NCI-H1417 (cell line): ENCODE data around the gene TK2.

Source experiments
- DNase-seq, 3 experiments: peaks; one replicate each; lab custom pipeline; 2025; lab: John Stamatoyannopoulos, UW

The TK2 gene

DNA sequence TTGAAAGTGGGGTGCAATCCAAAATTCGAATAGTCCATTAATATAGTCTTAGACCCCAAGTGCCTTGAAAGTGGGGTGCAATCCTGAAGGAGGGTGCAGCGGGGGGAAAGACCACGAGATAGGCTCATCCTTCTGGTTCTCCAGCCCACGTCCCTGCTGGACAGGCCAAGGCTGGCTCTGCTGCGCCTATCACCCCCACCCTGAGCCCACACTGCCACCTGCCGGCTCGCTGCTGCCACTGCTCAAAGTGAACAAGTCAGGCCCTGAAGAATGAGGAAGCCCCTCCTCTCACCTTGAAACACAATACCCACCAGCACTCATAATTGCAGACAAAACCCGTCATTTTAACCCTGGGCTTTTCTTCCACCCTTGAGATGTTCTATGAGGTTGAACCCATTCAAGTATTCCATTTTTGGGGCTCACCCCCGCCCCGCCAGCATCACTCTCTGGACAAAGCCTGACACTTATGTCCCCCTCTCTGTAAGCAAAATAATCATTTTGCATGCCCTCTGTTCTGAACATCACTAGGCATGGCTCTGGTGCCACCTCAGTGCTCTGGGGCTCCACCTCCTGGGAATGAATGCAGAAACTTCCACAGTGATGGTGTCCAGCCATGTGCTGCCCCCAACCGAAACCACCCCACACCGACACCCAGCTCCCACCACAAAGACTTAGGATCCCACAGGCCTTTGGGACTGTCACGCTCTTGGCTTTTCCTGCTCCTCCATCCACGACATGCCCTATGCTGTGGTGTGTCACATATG lies 66.1 kb downstream of the TK2 start:
- peak; percentile 28 to 74 (median 43) for DNase-seq

DNA sequence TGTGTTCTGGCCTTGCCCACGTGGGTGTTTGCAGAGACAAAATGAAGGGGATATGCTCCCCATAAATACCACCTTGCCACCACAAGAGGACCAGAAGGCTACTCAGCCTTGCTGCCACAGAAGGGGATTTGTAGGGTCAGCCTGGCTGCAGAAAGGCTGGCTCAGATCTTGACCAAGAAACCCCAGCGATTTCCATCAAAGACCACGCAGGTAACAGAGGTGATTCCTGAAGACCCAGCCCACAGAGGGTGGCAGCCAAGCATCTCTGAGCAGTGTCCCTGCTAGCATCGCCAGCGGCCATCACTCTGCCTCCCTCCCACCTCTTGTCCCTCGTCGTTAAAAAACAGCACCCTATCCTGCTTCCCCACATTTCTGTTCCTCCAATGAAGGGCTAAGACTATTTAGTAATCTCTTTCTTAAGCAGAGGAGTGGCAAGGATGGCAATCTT lies 68.0 kb downstream of the TK2 start:
- no peak for DNase-seq

DNA sequence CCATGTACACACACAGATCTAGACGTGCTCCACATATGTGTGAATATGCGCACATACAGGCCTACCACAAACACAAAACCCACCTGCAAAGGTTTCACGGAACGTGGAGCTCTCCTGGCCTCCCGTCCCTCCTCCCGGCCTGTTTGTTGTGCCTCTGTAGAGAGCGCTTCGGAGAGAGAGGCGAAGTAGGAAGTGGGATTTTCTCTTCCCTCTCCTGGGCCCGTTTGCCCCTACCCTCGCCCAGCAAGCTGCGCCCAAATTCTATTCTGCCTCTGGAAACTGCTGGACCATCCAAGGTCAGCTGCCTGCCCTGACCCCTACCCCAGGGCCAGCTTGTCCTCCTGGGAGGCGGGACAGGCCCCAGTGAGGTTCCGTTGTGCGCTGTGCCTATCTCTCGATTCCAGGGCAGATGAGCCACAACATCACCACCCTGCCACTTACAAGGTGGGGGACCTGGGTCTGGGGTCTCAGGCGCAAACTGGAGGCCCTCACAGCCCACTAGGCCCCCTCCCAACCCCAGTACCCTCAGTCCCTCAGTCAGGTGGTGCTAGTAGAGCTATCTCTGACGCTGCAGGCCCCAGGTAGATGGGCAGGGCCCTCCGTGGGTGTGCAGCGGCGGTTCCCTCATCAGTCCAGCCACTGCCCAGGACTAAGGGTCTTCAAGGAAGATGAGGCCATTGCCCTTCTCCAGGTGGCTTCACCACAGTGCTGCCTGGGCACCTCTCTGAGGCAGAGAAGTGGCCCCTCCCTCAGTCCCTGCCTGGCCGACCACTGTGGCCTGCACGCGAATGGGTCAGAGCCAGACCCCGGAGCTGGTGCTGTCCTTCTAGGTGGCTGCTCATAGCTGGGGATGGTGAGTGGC lies 68.6 kb downstream of the TK2 start:
- DNase-seq: no peak

- no peak for DNase-seq
These were observed 69.4 kb downstream of the TK2 start for GRCh38 chr16:66480265-66481080.

DNA sequence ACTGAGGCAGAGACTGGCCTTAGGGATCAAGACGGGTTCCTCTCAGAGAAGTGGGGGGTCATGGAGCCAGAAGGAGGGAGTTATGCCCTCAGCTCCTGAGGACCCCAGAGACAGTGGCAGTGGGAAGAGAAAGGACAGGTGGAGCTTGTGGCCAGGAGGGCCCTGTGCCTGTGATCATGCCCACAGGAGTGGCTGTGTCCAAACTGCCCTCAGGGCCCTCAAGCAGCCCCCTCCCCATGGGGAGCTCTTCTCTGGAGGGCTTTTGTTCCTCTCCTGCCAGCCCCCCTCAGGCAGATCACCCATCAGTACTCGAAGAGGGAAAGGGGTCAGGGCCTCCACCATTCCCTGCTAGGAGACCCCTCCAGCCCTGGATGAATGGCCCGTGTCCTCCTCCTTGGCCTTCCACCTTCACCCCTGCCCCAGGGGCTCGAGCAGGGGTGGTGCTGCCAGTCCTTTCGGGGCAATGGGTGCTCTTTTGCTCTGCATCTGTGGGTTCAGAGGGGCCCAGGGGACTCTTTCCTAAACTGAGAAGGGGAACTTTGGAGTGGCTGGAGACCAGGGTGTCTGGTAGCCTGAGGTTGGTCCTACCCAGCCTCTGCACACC lies 70.2 kb downstream of the TK2 start:
- DNase-seq: no peak

DNA sequence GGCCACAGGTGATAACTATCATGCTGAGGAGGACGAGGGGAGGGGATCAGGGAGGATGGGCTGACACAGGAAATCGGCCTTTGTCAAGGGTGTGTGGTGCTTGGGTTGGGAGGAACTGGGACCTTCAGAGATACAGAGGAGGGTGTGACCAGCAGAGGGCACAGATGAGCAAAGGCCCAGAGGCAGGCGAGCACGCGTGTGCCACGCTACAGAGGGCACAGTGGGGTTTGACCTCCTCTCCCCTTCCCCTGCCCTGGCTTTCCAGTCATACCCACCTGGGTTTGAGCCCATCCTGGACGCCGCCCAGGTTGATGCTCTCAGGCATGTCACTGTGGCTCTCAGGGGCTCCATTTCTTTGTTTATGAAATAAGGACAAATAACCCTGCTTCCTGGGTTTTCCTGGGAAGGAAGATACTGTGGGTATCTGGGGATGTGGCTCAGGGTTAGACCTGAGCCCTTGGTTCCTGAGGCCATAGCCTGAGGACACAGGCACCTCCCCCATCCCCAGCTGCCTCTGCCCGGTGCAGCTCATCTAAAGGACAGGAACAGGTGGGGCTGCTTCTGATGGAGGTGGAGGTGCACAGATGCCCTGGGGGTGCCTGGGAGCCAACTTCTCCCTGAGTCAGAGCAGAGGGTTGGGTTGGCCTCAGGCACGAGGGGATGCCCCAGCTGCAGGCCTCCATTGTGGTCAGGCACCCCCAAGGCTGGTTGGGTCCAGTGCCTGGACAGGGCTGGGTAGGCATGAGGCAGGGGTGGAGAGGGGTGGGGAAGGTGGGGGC lies 71.0 kb downstream of the TK2 start:
- peak in 2 of 3 experiments; percentile 1 to 29 for DNase-seq

DNA sequence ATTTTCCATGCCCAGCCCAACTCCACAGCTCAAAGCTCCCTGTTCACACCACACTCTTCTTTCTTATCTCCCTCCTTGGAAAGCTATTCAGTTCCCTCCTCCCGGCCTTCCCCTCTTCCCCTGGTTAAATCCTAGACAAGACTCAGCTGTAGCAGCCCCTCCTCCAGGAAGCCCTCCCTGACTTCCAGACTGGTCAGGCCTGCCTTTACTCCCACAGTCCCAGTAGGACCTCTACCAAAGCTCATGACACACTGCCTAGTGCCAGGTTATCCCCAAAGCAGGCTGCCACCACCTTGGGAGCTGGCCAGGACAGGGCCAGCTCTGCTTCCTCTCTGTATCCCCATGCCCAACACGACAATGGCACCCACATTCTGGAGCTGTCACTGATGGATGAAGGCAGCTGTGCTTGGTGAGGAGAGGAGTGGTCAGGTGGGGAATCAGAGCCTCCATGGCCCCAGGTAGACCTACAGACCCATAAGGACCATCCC lies 72.8 kb downstream of the TK2 start:
- no peak for DNase-seq

GRCh38 chr16:66476328-66477027 lies 73.4 kb downstream of the TK2 start:
- DNase-seq: peak in 2 of 3 experiments; percentile 2 to 5

- DNase-seq: no peak
These were observed 74.7 kb downstream of the TK2 start for GRCh38 chr16:66475232-66475631.

GRCh38 chr16:66474750-66475199 lies 75.1 kb downstream of the TK2 start:
- peak; percentile 11 to 43 (median 22) for DNase-seq

GRCh38 chr16:66473654-66474519 lies 76.0 kb downstream of the TK2 start:
- DNase-seq: peak in 1 of 3 experiments; percentile 39

- DNase-seq: no peak
These were observed 76.8 kb downstream of the TK2 start for GRCh38 chr16:66473051-66473571.

- no peak for DNase-seq
These were observed 78.1 kb downstream of the TK2 start for GRCh38 chr16:66471716-66472393.

- DNase-seq: no peak
These were observed 78.7 kb downstream of the TK2 start for GRCh38 chr16:66471264-66471663.

- no peak for DNase-seq
These were observed 79.4 kb downstream of the TK2 start for GRCh38 chr16:66470556-66470955.

DNA sequence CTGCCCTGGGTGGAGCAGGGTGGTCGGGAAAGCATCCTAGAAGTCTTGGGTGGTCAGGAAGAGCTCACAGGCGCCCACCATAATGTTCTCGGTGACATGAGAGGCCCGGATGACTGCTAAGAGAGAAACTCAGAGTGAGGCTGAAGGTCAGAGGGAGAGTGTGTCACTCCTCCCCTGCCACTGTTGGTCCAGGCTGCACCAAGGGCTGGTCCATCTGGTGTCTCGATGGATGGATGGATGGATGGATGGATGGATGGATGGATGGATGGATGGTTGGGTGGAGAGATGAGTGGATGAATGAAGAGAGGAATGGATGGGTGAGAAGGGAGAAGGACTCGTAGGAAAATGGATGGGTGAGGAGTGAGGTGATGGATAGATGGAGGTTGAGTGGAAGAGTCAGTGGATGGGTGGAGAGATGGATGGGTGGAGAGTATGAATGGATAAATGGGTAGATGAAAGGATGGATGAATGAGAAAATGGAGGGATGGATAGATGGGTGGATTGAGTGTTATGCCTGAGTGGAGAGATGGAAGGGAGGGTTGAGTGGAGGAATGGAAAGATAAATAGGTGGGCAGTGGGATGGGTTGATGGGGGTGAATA lies 79.9 kb downstream of the TK2 start:
- no peak for DNase-seq

- DNase-seq: no peak
These were observed 80.5 kb downstream of the TK2 start for GRCh38 chr16:66469291-66469946.
